Right lobe of liver (tissue), 4 donors: ENCODE measurements around the gene FLYWCH1.

Experiments used
- CTCF ChIP-seq, 4 donors: fragments of 200-600 bp in 3 of 4; fragments of 450-650 bp in 1 of 4; IDR thresholded peaks; one replicate each; pipeline versions ENCODE4 v1.5.1 to v1.8.0; 2016 to 2022; ENCODE audit warnings: antibody characterized with exemption in 4 of 4, mild to moderate bottlenecking in 2 of 4
- POLR2A ChIP-seq: fragments of 450-650 bp; IDR thresholded peaks from one replicate; pipeline ENCODE4 v1.6.1; 2017; ENCODE audit warnings: antibody characterized with exemption, mild to moderate bottlenecking
- donor health status: DM: no; HTN: no; CAD: no.
- donor health status: DM: no; HTN: no; CAD: no.
- donor health status: DM: no; HTN: yes; CAD: no.

- TF ChIP-seq CTCF (IDR thresholded peaks at IDR 0.05) (no peak), POLR2A (no peak)
These were observed 25.4 kb downstream of the FLYWCH1 start for GRCh38 chr16:2937170-2937569.
